AML-193 (cell line): ENCODE results near the gene SLIRP.
"Not testable (repeated sequence)": the region's sequence is repeated elsewhere in the genome, so short reads cannot be mapped to it uniquely, and the experiment has no call there.

Experiments used
- DNase-seq, 2 experiments: peaks; one replicate each; lab custom pipeline; 2025; lab: John Stamatoyannopoulos, UW

Gene SLIRP

DNA sequence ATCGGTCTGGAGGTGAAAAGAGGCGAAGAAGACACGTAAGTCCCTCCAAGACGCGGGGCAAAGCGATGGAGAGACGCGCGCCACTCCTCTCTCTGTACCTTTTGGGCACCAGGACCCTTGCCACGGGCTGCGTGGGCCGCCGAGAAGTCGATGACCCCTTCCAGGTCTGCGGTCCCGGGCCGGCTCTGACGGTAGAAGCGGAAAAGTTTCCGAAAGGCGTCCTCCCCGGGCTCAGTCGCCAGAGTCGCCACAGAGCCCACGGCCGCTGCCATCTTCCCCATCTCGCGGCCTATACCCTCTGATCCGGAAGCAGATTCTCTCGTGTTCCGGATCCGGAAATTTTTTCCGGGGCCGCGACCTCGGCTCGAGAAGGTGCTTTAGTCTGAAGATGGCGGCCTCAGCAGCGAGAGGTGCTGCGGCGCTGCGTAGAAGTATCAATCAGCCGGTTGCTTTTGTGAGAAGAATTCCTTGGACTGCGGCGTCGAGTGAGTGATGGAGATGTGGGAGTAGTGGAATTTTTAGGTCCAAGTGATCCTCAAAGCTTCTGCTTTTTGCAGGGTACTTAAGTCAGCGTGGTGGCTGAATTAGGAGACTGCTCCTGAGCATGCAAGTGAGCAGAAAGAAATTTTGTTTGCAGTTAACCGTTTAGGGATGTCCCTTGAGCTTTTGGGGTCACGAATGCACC lies at the start of gene SLIRP, which contains the start of gene ALKBH1:
SLIRP (plus strand) TSS at position 380 of the 685 bp plus-strand sequence; CDS start at position 389, 9 bp downstream.
ALKBH1 (minus strand) TSS at position 300 of the 685 bp plus-strand sequence; CDS start at position 281, 19 bp downstream.
- DNase-seq, result peak; percentile 81 to 86

DNA sequence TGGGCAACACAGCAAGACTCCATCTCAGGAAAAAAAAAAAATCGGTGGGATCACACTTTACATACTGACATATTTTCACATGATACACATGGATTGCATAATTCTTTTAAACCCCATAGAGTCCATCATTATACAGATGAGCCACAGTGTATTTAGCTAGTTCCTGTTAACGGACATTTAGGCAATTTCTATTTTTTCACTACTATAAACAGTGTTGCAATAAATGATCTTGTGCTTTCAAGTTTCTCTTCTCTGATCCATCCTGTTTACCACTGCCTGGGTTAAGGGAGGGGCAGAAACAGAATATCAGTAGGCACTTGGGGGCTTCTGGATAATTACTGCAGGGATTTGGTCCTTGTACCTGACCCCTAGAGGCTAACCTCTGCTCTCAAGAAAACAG lies 48.1 kb upstream of the SLIRP start:
- peak; percentile 80 to 84 for DNase-seq

DNA sequence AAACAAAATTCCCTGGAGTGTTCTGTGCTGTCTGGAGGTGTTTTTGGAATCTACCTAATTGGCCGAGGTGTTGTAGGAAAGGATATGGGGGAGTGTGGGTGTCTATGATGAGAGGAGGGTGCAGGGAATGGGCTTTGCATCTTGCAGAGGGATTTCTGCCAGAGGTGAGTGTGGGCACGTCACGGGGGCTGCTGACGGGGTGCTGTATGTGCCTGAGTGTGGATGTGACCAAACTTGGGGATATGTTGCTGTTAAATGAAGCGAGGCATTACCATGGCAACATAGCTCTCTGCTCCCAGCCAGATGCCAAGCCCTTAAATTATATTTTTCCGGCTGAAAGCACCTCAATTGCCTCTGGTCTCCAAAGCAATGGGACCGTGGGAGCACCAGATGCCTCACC lies 47.1 kb upstream of the SLIRP start:
- no peak for DNase-seq

DNA sequence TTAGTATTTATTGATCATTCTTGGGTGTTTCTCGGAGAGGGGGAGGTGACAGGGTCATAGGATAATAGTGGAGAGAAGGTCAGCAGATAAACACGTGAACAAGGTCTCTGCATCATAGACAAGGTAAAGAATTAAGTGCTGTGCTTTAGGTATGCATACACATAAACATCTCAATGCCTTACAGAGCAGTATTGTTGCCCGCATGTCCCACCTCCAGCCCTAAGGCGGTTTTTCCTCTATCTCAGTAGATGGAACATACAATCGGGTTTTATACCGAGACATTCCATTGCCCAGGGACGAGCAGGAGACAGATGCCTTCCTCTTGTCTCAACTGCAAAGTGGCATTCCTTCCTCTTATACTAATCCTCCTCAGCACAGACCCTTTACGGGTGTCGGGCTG lies 46.3 kb upstream of the SLIRP start:
- DNase-seq, result not testable (repeated sequence)

DNA sequence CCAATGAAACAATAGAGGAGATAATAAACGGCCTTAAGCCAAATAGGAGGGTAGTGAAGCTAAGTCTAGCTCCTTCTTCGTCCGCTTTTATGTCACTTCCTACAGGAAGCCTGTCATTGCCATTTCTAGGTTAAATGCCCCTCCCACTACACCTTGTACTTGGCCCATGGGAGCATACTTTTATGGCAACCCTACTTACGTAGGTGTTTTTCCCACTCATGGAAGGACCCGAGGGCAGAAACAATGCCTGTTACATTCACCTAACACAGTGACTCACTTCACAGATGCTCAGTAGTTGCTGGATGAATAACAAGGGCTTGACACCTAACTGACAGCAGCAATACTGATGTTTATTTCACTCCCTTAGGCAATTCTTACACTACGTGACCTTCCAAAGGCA lies 44.6 kb upstream of the SLIRP start:
- DNase-seq, result no peak

DNA sequence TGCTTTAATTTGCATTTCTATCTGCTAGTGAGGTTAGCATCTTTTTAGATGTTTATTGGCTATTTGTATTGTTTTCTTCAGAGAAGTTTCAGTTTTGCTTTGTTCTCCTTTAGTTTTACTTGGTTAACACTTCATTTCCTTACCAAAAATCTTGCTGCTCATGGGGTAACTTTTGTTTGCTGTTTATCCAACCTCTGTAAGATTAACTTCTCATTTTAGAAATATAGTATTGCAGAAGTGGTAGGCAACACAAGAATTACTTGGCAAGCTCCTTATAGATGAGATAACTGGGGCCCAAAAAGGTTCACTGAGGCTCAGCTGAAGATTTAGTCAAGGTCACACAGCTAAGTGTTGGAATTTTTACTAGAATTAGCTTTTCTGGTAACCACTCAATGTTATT lies 40.6 kb upstream of the SLIRP start:
- no peak for DNase-seq

DNA sequence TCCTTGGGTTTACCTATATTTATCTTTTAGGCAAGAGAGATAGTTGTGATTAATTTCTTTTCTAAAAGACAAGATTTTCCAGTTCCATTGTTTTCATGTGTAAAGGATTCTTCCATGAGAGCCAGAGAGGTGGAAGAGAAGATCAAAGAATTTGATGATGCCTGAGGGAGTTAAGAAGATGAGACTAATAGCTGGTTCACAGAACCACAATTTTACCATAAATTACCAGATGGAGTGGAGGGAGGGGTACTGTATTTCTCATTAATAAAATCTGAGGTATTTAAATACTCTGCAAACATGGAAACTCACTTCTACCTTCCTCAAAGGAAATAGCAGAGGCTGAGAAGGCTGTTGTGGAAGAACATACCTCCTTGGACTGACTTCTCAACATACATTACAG lies 34.7 kb upstream of the SLIRP start:
- DNase-seq, result no peak

DNA sequence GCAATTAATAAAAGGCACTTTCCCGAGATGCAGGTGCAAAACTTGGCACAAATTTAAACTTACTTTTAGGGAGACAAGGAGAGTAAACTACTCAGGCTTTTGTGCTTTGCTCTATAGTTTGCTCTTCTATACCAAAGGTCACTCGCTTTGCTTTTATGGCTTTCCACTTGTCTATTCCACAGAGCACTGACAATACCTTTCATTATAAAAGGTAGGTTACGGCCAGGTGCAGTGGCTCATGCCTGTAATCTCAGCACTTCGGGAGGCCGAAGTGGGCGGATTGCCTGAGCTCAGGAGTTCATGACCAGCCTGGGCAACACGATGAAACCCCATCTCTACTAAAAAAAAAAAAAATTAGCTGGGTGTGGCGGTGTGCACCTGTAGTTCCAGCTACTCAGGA lies 33.0 kb upstream of the SLIRP start:
- no peak for DNase-seq

DNA sequence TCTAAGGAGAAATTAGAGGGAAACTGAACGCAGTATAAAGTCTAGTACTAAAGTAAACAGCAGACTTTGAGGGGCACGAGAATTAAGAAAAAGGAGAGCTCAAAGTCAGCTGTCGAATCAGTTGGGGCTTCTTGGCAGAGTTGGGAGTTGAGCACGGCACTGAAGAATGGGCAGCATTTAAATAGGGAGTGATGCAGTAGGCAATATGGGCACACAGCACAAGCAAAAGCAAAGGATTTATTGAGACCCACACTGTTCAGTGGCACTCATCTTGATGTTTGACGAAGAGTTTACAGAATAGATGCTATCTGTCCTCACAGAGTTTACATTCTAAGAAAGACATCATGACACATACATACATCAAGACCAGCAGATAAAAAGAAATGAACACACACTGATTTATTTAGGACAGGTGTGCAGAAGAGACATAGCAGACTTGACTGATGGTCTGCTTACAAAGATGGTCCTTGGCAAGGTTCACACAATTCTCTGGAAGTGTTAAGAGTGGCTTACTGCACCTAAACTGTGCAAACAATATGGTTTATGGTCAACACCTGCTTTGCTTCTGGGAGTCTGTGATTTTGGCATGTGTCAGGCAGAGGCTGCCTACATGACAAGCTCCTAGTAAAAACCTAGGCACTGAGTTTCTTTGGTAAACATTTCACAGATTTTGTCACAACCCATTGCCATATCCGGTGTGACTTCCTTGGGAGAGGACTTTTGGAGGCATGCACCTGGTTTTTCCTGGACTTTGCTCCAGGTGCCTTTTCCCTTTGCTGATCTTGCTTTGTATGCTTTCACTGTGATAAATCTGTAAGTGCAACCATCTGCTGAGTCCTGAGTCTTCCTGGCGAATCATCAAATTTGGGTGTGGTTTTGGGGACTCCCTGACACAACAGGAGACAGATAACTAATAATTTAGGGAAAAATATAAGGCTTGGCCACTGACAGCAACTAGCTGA lies 26.4 kb upstream of the SLIRP start:
- no peak for DNase-seq

DNA sequence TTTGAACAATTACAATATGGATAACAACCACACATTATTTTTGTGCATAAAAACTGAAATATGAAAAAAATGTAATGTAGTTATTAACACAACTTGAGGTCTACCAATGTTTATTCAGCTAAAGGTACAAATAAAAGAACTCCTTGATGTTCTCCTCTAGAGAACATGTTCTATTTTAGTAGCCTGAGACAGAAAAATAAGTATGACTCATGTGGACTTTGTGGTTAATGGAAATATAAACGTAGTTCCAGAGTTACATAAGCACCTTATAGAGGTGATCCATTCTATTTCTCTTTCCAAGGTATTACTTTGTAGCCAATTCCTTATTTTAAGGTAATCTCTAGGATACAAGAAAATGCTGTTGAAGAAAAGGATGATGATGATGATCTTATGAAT lies 25.7 kb upstream of the SLIRP start:
- no peak for DNase-seq

DNA sequence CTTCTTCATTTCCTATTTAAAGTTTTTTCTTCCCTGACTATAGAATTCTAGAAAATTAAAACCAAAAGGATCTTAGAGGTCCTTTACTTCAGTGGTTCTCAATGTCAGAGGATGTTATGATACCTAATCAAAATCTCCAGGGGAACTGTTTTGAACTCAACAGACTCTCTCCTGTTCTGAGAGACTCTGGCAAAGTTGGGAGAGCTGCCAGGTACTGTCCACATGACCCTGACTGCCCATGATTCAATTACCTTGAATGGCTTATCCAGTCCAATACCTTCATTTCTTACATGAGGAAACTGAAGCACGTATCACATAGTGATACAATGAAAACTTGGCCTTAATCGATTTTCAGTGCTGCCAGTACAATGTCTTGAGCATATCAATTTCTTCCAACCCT lies 16.6 kb upstream of the SLIRP start:
- DNase-seq, result no peak

DNA sequence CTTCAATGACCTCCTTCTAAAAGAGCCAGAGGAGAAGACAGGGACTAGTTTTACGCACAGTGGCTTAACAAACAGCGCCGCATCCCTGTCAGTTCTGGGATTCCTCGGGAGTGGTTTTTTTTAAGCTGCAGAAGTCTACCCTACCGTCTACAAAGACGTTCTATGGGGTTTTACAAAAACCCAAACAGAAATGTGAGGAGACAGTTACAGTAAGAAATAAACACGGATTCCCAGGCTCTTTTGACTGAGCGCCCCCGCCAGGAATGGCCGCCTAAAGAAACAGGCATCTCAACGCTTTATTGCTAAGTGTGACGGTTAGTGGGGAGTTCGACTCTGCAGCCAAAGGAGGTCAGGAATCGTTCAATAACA lies 564 bp upstream of the SLIRP start:
- DNase-seq, result peak; percentile 23 to 52

DNA sequence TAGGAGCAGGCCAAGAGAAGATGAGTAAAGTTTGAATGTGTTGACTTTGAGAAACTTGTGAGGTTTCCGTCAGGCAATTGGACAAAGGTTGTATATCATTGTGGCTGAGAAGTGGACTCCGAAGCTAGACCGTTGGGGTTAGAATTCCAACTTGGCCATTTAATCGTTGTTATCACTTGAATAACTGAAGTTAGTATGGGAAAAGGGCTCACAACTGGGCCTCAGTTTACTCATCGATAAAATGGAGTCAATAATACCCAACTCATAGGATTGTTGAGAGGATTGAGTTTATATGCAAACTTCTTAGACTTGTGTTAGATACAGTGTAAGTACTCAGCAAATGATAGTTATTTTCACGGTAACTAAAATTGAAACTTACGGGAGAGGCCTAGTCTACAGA lies 846 bp downstream of the SLIRP start:
- DNase-seq, result no peak

DNA sequence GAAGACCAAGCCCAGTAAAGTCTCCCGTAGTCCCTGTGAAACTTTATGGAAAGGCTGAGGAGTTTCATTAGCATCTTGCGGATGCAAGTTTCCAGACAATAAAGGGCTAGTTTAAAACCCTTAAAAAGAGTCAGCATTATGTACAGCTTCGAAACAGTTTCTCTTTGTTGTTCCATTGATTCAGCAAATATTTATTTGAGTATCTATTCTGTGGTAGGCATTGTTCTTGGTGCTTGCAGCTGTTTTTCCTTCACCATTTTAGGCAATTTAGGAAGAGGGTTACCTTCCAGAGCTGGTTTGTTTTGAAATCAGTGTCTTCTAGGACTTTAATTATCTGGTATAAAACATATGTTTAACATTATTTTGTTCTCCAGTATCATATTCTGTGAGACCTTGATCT lies 1.5 kb downstream of the SLIRP start:
- no peak for DNase-seq

DNA sequence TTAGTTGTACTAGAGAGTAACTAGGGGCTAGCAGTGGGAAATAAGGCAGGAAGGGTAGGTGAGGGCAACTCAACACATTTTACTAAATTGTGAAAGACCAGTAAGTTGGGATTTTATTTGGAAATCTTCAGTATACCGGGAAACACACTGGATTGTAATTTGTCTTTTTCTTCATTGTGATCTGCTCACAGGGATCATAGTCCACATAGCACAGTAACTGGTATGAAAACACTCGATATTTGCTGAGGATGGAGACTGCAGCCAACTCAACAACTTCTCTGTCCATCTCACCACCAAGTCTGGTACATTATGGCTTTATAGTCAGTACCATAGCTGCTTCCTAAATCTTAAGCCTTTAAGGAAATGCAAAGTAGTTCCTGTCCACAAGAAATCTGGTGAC lies 2.5 kb downstream of the SLIRP start:
- no peak for DNase-seq

DNA sequence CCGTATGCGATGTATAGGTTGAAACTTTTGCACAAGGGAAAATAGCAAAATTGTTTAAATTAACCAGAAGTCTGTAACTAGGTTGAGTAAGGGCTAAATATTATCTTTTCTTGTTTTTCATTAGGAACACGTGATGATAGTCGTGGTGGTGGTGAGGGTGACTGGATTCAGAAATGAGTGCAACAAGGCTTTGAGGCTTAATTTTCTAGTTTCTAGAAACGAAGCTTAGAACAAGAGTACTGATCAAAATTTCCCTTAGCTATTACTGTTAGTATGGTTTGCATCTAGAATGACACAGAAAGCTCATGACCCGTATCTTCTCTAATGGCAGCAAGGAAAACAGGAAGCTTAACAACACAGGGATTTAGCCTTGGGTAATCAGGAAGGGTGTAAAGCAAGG lies 7.0 kb downstream of the SLIRP start:
- DNase-seq, result no peak

DNA sequence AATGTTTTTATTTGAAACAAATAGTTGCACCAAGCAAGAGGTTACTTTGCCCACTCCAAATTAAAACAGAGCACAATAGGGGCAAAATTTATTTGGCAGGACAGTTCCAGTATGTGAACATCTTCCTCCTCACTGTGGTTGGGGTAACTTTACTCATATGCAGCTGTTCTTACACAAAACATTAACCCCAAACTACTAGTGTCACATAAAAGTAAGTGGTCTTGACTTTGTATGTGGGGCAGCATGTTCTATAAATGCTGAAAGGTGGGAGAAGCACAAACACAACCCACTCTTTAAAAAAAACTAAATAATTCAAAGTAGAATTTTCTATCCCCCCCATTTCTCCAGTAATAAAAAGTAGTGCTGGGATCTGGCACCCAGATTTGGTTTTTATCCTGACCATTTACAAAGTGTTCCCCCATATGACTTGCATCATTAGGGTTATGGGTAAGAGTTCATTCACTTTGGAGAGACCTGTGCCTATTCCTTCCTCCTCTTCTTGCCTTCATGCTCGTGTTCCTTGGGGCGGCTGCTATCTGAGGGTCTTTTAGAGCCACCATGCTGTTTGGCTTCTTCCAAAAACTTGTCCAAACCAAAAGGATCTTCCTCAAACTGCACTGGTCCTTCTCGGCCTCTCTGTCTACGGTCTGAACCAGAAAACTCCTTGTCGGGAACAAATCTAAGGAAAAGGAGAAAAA lies 9.9 kb downstream of the SLIRP start:
- DNase-seq, result no peak

DNA sequence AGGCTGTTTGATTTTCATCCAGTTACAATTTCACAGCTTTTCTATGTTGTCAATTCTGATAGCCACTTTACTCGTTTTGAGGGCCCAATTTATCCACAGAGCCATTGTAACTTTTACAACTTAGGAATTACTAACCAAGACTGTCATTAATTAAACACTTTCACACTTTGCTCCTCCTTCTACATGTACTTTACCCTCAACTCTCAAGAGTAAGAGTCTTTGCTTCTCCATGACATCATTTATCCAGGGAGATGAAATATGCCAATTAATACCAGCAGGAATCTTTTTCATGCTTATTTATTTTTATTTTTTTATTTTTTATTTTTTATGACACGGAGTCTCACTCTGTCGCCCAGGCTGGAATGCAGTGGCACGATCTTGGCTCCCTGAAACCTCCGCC lies 13.5 kb downstream of the SLIRP start:
- DNase-seq, result no peak

DNA sequence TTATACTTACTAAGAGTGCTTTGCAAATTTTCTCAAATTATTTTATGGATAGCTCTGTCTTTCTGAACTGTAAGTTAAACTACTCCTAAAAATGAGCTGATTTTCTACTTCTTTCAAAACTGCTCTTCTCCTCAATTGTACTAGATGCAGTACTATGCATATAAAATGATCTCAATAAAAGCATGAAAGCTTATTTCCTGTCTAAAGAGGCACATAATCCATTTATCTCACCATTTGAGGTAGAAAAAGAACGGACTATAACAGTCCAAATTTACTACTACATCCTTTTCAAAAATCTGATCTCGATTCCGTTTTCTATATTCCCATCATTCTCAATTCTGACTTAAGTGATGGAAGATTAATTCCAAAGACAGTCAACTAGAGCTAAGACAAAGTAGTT lies 14.4 kb downstream of the SLIRP start:
- DNase-seq, result no peak

DNA sequence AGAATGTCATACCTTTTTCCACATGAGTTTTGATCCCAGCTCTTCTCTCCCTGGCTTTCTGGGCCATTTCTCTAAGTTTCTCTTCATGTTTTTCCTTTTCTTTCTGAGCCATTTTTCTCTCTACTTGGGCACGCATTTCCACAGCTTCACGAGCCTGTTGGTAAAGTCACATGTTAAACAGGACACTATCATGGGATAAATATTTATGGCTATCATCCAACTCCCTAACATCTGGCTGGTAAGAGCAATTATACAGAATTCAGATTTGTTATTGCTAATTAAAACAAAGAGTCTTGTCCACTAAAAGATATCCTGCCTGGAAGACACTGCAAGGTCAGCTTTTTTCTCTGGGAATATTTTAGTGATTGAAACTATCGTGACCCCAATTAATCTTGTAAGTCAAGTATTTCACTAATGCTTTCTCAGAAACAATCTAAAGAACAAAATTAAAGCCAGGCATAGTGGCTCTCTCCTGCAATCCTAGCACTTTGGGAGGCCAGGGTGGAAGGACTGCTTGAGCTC lies 23.1 kb downstream of the SLIRP start:
- no peak for DNase-seq

DNA sequence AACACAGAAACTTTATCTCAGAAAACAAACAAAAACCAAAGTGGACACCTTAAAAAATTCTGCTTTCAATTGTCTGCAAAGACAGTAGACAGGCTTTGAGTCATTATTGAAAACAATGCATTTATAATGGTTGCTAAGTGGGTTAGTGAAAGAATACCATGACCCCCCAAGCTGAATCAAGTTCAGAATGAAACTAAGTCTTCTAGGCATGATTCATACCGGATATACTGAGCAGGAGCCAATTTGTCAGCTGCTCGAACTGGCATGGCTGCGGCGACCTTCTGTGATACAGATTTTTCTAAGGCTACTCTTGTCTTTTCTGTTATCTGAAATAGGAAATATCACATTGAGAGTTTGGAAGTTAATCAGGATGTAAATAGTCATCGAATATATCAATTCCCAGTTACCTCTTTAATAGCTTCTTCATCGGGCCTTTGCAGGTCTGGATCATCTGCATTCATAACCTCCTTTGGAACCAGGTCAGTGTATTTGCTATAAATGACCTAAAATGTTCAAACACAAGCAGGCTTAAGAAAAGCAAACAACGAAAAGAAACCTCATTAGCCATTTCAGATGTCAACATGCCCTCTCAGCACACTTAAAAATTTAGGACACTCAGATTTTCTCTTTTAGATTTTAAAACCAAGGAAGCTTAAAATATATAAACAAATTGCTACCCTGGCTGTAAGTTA lies 30.8 kb downstream of the SLIRP start:
- no peak for DNase-seq

DNA sequence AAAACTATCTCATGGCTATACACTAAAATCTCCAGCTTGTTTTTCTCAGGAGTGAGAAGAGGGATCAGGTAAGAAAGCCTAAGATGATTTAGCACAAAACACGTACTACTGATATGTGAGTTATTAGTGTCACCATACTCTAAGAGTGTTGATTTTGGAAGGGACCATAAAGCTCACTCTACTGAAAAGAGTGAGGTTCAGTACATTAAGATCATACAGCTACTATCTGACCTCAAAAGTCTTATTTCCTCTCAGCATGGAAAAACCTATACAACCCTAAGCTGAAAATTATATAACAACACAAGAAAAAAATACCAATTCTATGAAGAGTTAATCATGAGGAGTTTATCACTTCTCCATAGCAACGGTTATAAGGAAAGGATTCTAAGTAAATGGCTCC lies 33.5 kb downstream of the SLIRP start:
- DNase-seq, result no peak
